HepG2 (cell line): ENCODE data around the gene EEF1A2. TPM values are rescaled to one million over a fixed set of nuclear protein-coding genes. Genes with fewer than 3 reads are reported as not detected.

Source experiments
- EZH2 ChIP-seq: conservative IDR thresholded peaks from 2 replicates; pipeline ENCODE4 v1.6.1; 2012; ENCODE audit warnings: mild to moderate bottlenecking, low read depth, low read length, moderate library complexity
- IKZF5 ChIP-seq: IDR thresholded peaks from 2 replicates; pipeline ENCODE4 v1.6.1; 2018; ENCODE audit warnings: missing genetic modification reagents, mild to moderate bottlenecking, missing compliant biosample characterization
- LCORL ChIP-seq, 2 experiments: fragments of 450-650 bp in 1 of 2; sonication (generic) in 1 of 2; formaldehyde crosslinking in 1 of 2; IDR thresholded peaks; 2 replicates each; pipeline versions ENCODE4 v1.5.0 to v1.6.1; 2017 to 2020; ENCODE audit warnings: antibody characterized with exemption in 1 of 2, missing genetic modification reagents in 1 of 2
- MTERF4 ChIP-seq: sonication (generic); formaldehyde crosslinking; IDR thresholded peaks from 2 replicates; pipeline ENCODE4 v1.8.0; 2023; ENCODE audit warnings: mild to moderate bottlenecking, missing genetic modification reagents
- PCBP1 ChIP-seq: fragments of 200-400 bp; formaldehyde crosslinking; IDR thresholded peaks from 2 replicates; pipeline ENCODE4 v1.6.1; 2017; ENCODE audit warnings: mild to moderate bottlenecking, low read depth, low read length, borderline replicate concordance
- PTBP1 ChIP-seq: fragments of 200-400 bp; formaldehyde crosslinking; IDR thresholded peaks from 2 replicates; pipeline ENCODE4 v1.6.1; 2018; ENCODE audit warnings: low read length, low read depth; ENCODE audit not compliant: poor library complexity, severe bottlenecking
- RBAK ChIP-seq: sonication (generic); formaldehyde crosslinking; IDR thresholded peaks from 2 replicates; pipeline ENCODE4 v1.5.1; 2020; ENCODE audit warnings: mild to moderate bottlenecking, missing genetic modification reagents
- SALL1 ChIP-seq: sonication (generic); formaldehyde crosslinking; IDR thresholded peaks from 2 replicates; pipeline ENCODE4 v1.8.0; 2022; ENCODE audit warnings: mild to moderate bottlenecking, missing genetic modification reagents
- SATB2 ChIP-seq: sonication (generic); formaldehyde crosslinking; IDR thresholded peaks from 2 replicates; pipeline ENCODE4 v1.5.0; 2020; ENCODE audit warnings: missing genetic modification reagents
- STAG1 ChIP-seq: sonication (generic); formaldehyde crosslinking; IDR thresholded peaks from 2 replicates; pipeline ENCODE4 v1.4.0; 2020; ENCODE audit warnings: missing genetic modification reagents
- ZFP41 ChIP-seq: sonication (generic); formaldehyde crosslinking; IDR thresholded peaks from 2 replicates; pipeline ENCODE4 v1.4.0; 2020; ENCODE audit warnings: mild to moderate bottlenecking, missing genetic modification reagents, borderline replicate concordance
- ZNF232 ChIP-seq: sonication (generic); formaldehyde crosslinking; IDR thresholded peaks from 2 replicates; pipeline ENCODE4 v1.4.0; 2020; ENCODE audit warnings: missing genetic modification reagents, borderline replicate concordance
- ZNF749 ChIP-seq: sonication (generic); formaldehyde crosslinking; IDR thresholded peaks from 2 replicates; pipeline ENCODE4 v1.8.0; 2022; ENCODE audit warnings: mild to moderate bottlenecking, missing genetic modification reagents, moderate library complexity, borderline replicate concordance
- ZNF788 ChIP-seq: sonication (generic); formaldehyde crosslinking; IDR thresholded peaks from 2 replicates; pipeline ENCODE4 v1.5.0; 2020; ENCODE audit warnings: mild to moderate bottlenecking, missing genetic modification reagents, borderline replicate concordance
- polyA plus RNA-seq, 8 experiments: library from polyadenylated mRNA; depleted of rRNA in 3 of 8; stranded (reverse) in 7 of 8; unstranded in 1 of 8; fragments of >200 nt; fragmentation: Illumina TruSeq in 4 of 8; extraction: Trizol in 4 of 8; gene quantifications; 2 replicates each; pipeline versions ENCODE4 v1.2.1 to v1.2.3, GENCODE V29; 2011 to 2016; ENCODE audit warnings: low read depth in 4 of 8, missing spikeins in 1 of 8, mixed read lengths in 1 of 8; ENCODE audit not compliant: insufficient read depth in 1 of 8
- total RNA-seq, 5 experiments: library from RNA; depleted of rRNA; stranded (reverse); fragments of >200 nt; fragmentation: Illumina TruSeq; extraction: Trizol; gene quantifications; 2 replicates each; pipeline ENCODE4 v1.2.3, GENCODE V29; 2016; ENCODE audit warnings: low read depth in 1 of 5
- TF ChIP-seq, protein P1 (sequence below): sonication (generic); formaldehyde crosslinking; IDR thresholded peaks from 2 replicates; pipeline ENCODE4 v1.4.0; 2020; ENCODE audit warnings: missing genetic modification reagents, borderline replicate concordance
- TF ChIP-seq, protein P2 (sequence below): sonication (generic); formaldehyde crosslinking; IDR thresholded peaks from 2 replicates; pipeline ENCODE4 v1.4.0; 2020; ENCODE audit warnings: mild to moderate bottlenecking, low read depth, missing genetic modification reagents
- TF ChIP-seq, protein P3 (sequence below): sonication (generic); formaldehyde crosslinking; IDR thresholded peaks from 2 replicates; pipeline ENCODE4 v1.4.0; 2020; ENCODE audit warnings: missing genetic modification reagents

Gene EEF1A2
- total and polyA plus RNA-seq, 2 of the 13 experiments (the other 11 are each of a cell fraction or from before 2014, with no cell fraction given): 0.44 to 0.87 TPM

GRCh38 chr20:63495741-63496595 is 2.9 kb downstream of the EEF1A2 start (continued):
- peak; percentile 51; the same call in 1 of the 2 replicates for TF ChIP-seq IKZF5
- 0 out of 2 replicates have a peak, but pooled peaks have one; percentile 50 for TF ChIP-seq PCBP1
- TF ChIP-seq, protein P1, sequence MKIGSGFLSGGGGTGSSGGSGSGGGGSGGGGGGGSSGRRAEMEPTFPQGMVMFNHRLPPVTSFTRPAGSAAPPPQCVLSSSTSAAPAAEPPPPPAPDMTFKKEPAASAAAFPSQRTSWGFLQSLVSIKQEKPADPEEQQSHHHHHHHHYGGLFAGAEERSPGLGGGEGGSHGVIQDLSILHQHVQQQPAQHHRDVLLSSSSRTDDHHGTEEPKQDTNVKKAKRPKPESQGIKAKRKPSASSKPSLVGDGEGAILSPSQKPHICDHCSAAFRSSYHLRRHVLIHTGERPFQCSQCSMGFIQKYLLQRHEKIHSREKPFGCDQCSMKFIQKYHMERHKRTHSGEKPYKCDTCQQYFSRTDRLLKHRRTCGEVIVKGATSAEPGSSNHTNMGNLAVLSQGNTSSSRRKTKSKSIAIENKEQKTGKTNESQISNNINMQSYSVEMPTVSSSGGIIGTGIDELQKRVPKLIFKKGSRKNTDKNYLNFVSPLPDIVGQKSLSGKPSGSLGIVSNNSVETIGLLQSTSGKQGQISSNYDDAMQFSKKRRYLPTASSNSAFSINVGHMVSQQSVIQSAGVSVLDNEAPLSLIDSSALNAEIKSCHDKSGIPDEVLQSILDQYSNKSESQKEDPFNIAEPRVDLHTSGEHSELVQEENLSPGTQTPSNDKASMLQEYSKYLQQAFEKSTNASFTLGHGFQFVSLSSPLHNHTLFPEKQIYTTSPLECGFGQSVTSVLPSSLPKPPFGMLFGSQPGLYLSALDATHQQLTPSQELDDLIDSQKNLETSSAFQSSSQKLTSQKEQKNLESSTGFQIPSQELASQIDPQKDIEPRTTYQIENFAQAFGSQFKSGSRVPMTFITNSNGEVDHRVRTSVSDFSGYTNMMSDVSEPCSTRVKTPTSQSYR: peak; percentile 14; the same call in 1 of the 2 replicates
- TF ChIP-seq STAG1: peak; percentile 68
- TF ChIP-seq RBAK: no peak
- TF ChIP-seq, protein P2, sequence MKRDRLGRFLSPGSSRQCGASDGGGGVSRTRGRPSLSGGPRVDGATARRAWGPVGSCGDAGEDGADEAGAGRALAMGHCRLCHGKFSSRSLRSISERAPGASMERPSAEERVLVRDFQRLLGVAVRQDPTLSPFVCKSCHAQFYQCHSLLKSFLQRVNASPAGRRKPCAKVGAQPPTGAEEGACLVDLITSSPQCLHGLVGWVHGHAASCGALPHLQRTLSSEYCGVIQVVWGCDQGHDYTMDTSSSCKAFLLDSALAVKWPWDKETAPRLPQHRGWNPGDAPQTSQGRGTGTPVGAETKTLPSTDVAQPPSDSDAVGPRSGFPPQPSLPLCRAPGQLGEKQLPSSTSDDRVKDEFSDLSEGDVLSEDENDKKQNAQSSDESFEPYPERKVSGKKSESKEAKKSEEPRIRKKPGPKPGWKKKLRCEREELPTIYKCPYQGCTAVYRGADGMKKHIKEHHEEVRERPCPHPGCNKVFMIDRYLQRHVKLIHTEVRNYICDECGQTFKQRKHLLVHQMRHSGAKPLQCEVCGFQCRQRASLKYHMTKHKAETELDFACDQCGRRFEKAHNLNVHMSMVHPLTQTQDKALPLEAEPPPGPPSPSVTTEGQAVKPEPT (CRISPR knock-in tag): peak; percentile 69
- TF ChIP-seq ZNF232 (CRISPR knock-in tag): no peak
- TF ChIP-seq PTBP1: peak; percentile 29
- TF ChIP-seq EZH2: peak; percentile 92
- TF ChIP-seq ZFP41 (CRISPR knock-in tag): no peak
- TF ChIP-seq SATB2 (CRISPR knock-in tag): no peak
- peak; percentile 27; the same call in 1 of the 2 replicates for TF ChIP-seq SALL1
- no peak for TF ChIP-seq LCORL (IDR thresholded peaks at IDR 0.05)
- peak; percentile 43; the same call in 1 of the 2 replicates for TF ChIP-seq LCORL (CRISPR knock-in tag; IDR thresholded peaks at IDR 0.05)
- TF ChIP-seq MTERF4: peak; percentile 73; the same call in 1 of the 2 replicates
- TF ChIP-seq ZNF788 (CRISPR knock-in tag): peak; percentile 73
- TF ChIP-seq, protein P3, sequence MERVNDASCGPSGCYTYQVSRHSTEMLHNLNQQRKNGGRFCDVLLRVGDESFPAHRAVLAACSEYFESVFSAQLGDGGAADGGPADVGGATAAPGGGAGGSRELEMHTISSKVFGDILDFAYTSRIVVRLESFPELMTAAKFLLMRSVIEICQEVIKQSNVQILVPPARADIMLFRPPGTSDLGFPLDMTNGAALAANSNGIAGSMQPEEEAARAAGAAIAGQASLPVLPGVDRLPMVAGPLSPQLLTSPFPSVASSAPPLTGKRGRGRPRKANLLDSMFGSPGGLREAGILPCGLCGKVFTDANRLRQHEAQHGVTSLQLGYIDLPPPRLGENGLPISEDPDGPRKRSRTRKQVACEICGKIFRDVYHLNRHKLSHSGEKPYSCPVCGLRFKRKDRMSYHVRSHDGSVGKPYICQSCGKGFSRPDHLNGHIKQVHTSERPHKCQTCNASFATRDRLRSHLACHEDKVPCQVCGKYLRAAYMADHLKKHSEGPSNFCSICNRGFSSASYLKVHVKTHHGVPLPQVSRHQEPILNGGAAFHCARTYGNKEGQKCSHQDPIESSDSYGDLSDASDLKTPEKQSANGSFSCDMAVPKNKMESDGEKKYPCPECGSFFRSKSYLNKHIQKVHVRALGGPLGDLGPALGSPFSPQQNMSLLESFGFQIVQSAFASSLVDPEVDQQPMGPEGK (CRISPR knock-in tag): peak; percentile 80
- TF ChIP-seq ZNF749 (CRISPR knock-in tag): no peak
